HG03354 (cell line): ENCODE results near the gene CCDC33.

Source experiments
- ATAC-seq: cut with Tn5 transposase; IDR thresholded peaks from one replicate; pipeline ENCODE4 v1.9.1; 2021; ENCODE audit warnings: mild to moderate bottlenecking; ENCODE audit not compliant: unreplicated experiment, poor library complexity, severe bottlenecking

The CCDC33 gene

GRCh38 chr15:74324714-74325113 is 88.6 kb downstream of the CCDC33 start:
- no peak for ATAC-seq

- no peak for ATAC-seq
Observed at GRCh38 chr15:74326746-74327145, 90.6 kb downstream of the CCDC33 start.

- ATAC-seq, result no peak
Observed at GRCh38 chr15:74327756-74328155, 91.6 kb downstream of the CCDC33 start.

GRCh38 chr15:74328331-74329056 is 92.4 kb downstream of the CCDC33 start:
- no peak for ATAC-seq

- no peak for ATAC-seq
Observed at GRCh38 chr15:74330861-74331408, 94.8 kb downstream of the CCDC33 start.

GRCh38 chr15:74332011-74332410 is 95.9 kb downstream of the CCDC33 start:
- ATAC-seq, result no peak

- no peak for ATAC-seq
Observed at GRCh38 chr15:74332611-74333010, 96.5 kb downstream of the CCDC33 start.

- ATAC-seq, result no peak
Observed at GRCh38 chr15:74333093-74333492, 97.0 kb downstream of the CCDC33 start.

GRCh38 chr15:74333662-74334061 is 97.5 kb downstream of the CCDC33 start:
- ATAC-seq, result no peak

GRCh38 chr15:74334127-74334526 is 98.0 kb downstream of the CCDC33 start:
- no peak for ATAC-seq

GRCh38 chr15:74335396-74335795 is 99.3 kb downstream of the CCDC33 start:
- ATAC-seq, result no peak

- no peak for ATAC-seq
Observed at GRCh38 chr15:74336061-74337005, 100.2 kb downstream of the CCDC33 start.

GRCh38 chr15:74337146-74337545 is 101.0 kb downstream of the CCDC33 start:
- ATAC-seq, result no peak

GRCh38 chr15:74337607-74338211 is 101.6 kb downstream of the CCDC33 start:
- ATAC-seq, result no peak

GRCh38 chr15:74338676-74339075 is 102.5 kb downstream of the CCDC33 start:
- ATAC-seq, result no peak

GRCh38 chr15:74339371-74339770 is 103.2 kb downstream of the CCDC33 start:
- no peak for ATAC-seq

- no peak for ATAC-seq
Observed at GRCh38 chr15:74340150-74340549, 104.0 kb downstream of the CCDC33 start.

- no peak for ATAC-seq
Observed at GRCh38 chr15:74343127-74343796, 107.1 kb downstream of the CCDC33 start.

GRCh38 chr15:74343797-74344127 is 107.6 kb downstream of the CCDC33 start:
- ATAC-seq, result no peak

GRCh38 chr15:74345051-74345450 is 108.9 kb downstream of the CCDC33 start:
- no peak for ATAC-seq
